HEK293 (cell line): Measurements from ENCODE around the gene AHCYL2.
A peak's percentile ranks its signal among the peaks of the same experiment; 100 is the strongest.

Experiments used
- CTCF ChIA-PET: fragments of 350-600 bp; formaldehyde crosslinking; extraction: SDS; loops from one replicate; lab custom pipeline; 2021; ENCODE audit warnings: antibody characterized with exemption; lab: Yijun Ruan, JAX
- POLR2A ChIA-PET: fragments of 300-600 bp; formaldehyde crosslinking; extraction: SDS; loops from one replicate; lab custom pipeline; 2020; ENCODE audit warnings: antibody characterized with exemption, inconsistent platforms; lab: Yijun Ruan, JAX
- H3K27ac ChIP-seq: fragments of 200-500 bp; sonication (Bioruptor generic); 2 replicates; pipeline ENCODE4 v1.5.1; 2014; ENCODE audit warnings: low read depth, low read length, control low read depth, inconsistent platforms; ENCODE audit errors: extremely low read depth
- H3K36me3 ChIP-seq, 2 experiments: fragments of 200-500 bp in 1 of 2; sonication (Bioruptor generic) in 1 of 2; 1 replicate in 1 of 2; 2 replicates in 1 of 2; pipeline ENCODE4 v1.5.1; 2014 to 2017; ENCODE audit warnings: inconsistent platforms in 2 of 2, low read length in 2 of 2; ENCODE audit not compliant: control insufficient read depth in 2 of 2, insufficient read depth in 1 of 2
- H3K4me1 ChIP-seq: fragments of 200-500 bp; sonication (Bioruptor generic); 2 replicates; pipeline ENCODE4 v1.5.1; 2014; ENCODE audit warnings: mild to moderate bottlenecking, low read length, inconsistent platforms; ENCODE audit not compliant: control insufficient read depth, insufficient read depth
- H3K4me3 ChIP-seq: 2 replicates; pipeline ENCODE4 v1.5.1; 2011; ENCODE audit warnings: low read depth, mild to moderate bottlenecking, control low read depth, low read length, moderate library complexity
- H3K9me3 ChIP-seq: fragments of 200-500 bp; sonication (Bioruptor generic); 2 replicates; pipeline ENCODE4 v1.5.1; 2014; ENCODE audit warnings: low read depth, low read length, inconsistent platforms; ENCODE audit not compliant: control insufficient read depth, insufficient read depth
- AEBP2 ChIP-seq: fragments of 450-650 bp; formaldehyde crosslinking; IDR thresholded peaks from 2 replicates; pipeline ENCODE4 v1.5.1; 2016; ENCODE audit warnings: missing biosample characterization, missing genetic modification characterization, borderline replicate concordance
- BCL6B ChIP-seq: fragments of 450-650 bp; formaldehyde crosslinking; IDR thresholded peaks from 2 replicates; pipeline ENCODE4 v1.5.1; 2017; ENCODE audit warnings: missing biosample characterization, missing genetic modification characterization
- ELK4 ChIP-seq: IDR thresholded peaks from 2 replicates; pipeline ENCODE4 v1.6.1; 2011; ENCODE audit warnings: mild to moderate bottlenecking, low read depth, low read length, borderline replicate concordance
- KLF1 ChIP-seq: fragments of 450-650 bp; formaldehyde crosslinking; IDR thresholded peaks from 2 replicates; pipeline ENCODE4 v1.5.1; 2016; ENCODE audit warnings: missing biosample characterization, missing genetic modification characterization
- PRDM6 ChIP-seq: fragments of 450-650 bp; formaldehyde crosslinking; IDR thresholded peaks from 2 replicates; pipeline ENCODE4 v1.5.1; 2017; ENCODE audit warnings: missing biosample characterization, missing genetic modification characterization
- TSHZ1 ChIP-seq: fragments of 450-650 bp; formaldehyde crosslinking; IDR thresholded peaks from 2 replicates; pipeline ENCODE4 v1.5.1; 2016; ENCODE audit warnings: missing biosample characterization, missing genetic modification characterization, borderline replicate concordance
- ZBTB7A ChIP-seq: fragments of 450-650 bp; formaldehyde crosslinking; IDR thresholded peaks from 2 replicates; pipeline ENCODE4 v1.5.1; 2016; ENCODE audit warnings: low read depth, missing biosample characterization, missing genetic modification characterization
- ZNF121 ChIP-seq: fragments of 450-650 bp; formaldehyde crosslinking; IDR thresholded peaks from 2 replicates; pipeline ENCODE4 v1.5.1; 2016; ENCODE audit warnings: missing biosample characterization, missing genetic modification characterization
- ZNF501 ChIP-seq: fragments of 450-650 bp; formaldehyde crosslinking; IDR thresholded peaks from 2 replicates; pipeline ENCODE4 v1.5.1; 2016; ENCODE audit warnings: missing biosample characterization, missing genetic modification characterization
- ZNF560 ChIP-seq: fragments of 450-650 bp; formaldehyde crosslinking; IDR thresholded peaks from 2 replicates; pipeline ENCODE4 v1.5.1; 2017; ENCODE audit warnings: missing biosample characterization, missing genetic modification characterization, borderline replicate concordance
- ZNF654 ChIP-seq: fragments of 450-650 bp; formaldehyde crosslinking; IDR thresholded peaks from 2 replicates; pipeline ENCODE4 v1.5.1; 2016; ENCODE audit warnings: low read depth, missing biosample characterization, missing genetic modification characterization
- ZNF660 ChIP-seq: fragments of 450-650 bp; IDR thresholded peaks from 2 replicates; pipeline ENCODE4 v1.5.1; 2018; ENCODE audit warnings: missing biosample characterization, mild to moderate bottlenecking, missing genetic modification characterization
- ZSCAN4 ChIP-seq: fragments of 450-650 bp; formaldehyde crosslinking; IDR thresholded peaks from 2 replicates; pipeline ENCODE4 v1.5.1; 2017; ENCODE audit warnings: missing biosample characterization, missing genetic modification characterization

AHCYL2 gene

GRCh38 chr7:129292861-129293260 lies 68.0 kb downstream of the AHCYL2 start:
- Histone ChIP-seq H3K9me3 (no peaks in the 10 kb centered on the region), H3K27ac (no peak overlapping the region), H3K36me3 (no peaks in the 10 kb centered on the region; a peak in 1 of 3 replicates), H3K4me1 (peaks cover 8% of the 10 kb centered on the region), H3K4me3 (no peak overlapping the region)
- ChIA-PET POLR2A (no interaction called here), CTCF (interaction anchor here (0.9 kb wide), 1 partner anchor 21 kb away, joined by 3 read pairs; no protein-coding TSS in a partner anchor)
- TF ChIP-seq KLF1 (tag by site-specific recombination) (no peak), ZNF121 (tag by site-specific recombination) (peak; percentile 51; the same call in 1 of the 2 replicates)
- TF ChIP-seq, all 188 proteins: peak for 1

- no peak for TF ChIP-seq ZNF560 (tag by site-specific recombination)
- TF ChIP-seq TSHZ1 (tag by site-specific recombination) = peak; percentile 28; the same call in 1 of the 2 replicates
- peak; percentile 72 for TF ChIP-seq PRDM6 (tag by site-specific recombination)
- peak; percentile 93 for TF ChIP-seq BCL6B
- no peak for TF ChIP-seq AEBP2
- POLR2A ChIA-PET = interaction anchor here (0.9 kb wide), 1 partner anchor 70 kb away, joined by 3 read pairs; the partner anchor contains the start of gene AHCYL2
- CTCF ChIA-PET = interaction anchor here (0.6 to 6.4 kb wide), 4 partner anchors 23 to 361 kb away, joined by 3 to 79 read pairs (median 30); partner anchors contain the start of gene AHCYL2
- Histone ChIP-seq H3K36me3 (no peaks in the 10 kb centered on the region), H3K9me3 (no peaks in the 10 kb centered on the region), H3K4me1 (peaks cover 8% of the 10 kb centered on the region), H3K27ac (no peak overlapping the region), H3K4me3 (no peak overlapping the region)
These were observed 70.2 kb downstream of the AHCYL2 start for GRCh38 chr7:129295015-129295423.

- H3K36me3 ChIP-seq = no peaks in the 10 kb centered on the region
- H3K4me3 ChIP-seq = no peak overlapping the region
- ChIA-PET CTCF (interaction anchor here (0.6 to 6.4 kb wide), 32 partner anchors 9 to 802 kb away, joined by 3 to 79 read pairs (median 4); partner anchors contain the start of gene AHCYL2), POLR2A (no interaction called here)
- TF ChIP-seq ZBTB7A (tag by site-specific recombination) (no peak), ELK4 (no peak), ZSCAN4 (tag by site-specific recombination) (no peak), ZNF654 (tag by site-specific recombination) (peak; percentile 64), ZNF501 (no peak), ZNF660 (tag by site-specific recombination) (0 out of 2 replicates have a peak, but pooled peaks have one; percentile 28)
- no peak overlapping the region for H3K27ac ChIP-seq
- H3K4me1 ChIP-seq = peaks cover 8% of the 10 kb centered on the region
- H3K9me3 ChIP-seq = no peaks in the 10 kb centered on the region
These were observed 73.6 kb downstream of the AHCYL2 start for GRCh38 chr7:129298268-129298893.
